DOHH2 (cell line): Measurements from ENCODE around the gene HRH1.

ENCODE experiments used
- CTCF ChIP-seq: fragments of 200-600 bp; sonication (generic); IDR thresholded peaks from one replicate; pipeline ENCODE4 v1.5.1; 2014; ENCODE audit warnings: antibody characterized with exemption, mild to moderate bottlenecking, low read depth, low read length; ENCODE audit not compliant: poor library complexity, severe bottlenecking
- EZH2phosphoT487 ChIP-seq: fragments of 200-600 bp; sonication (generic); IDR thresholded peaks from 2 replicates; pipeline ENCODE4 v1.6.1; 2017; ENCODE audit warnings: borderline replicate concordance, mild to moderate bottlenecking, antibody characterized with exemption, low read length, moderate library complexity, mixed read lengths

GRCh38 chr3:11201251-11202019 lies 47.1 kb downstream of the HRH1 start:
- TF ChIP-seq CTCF, result no peak
- TF ChIP-seq EZH2phosphoT487, result no peak
